Astrocyte of the spinal cord (primary cell): Measurements from ENCODE around the gene ARAP3.
A peak's percentile ranks its signal among the peaks of the same experiment; 100 is the strongest.

Experiments
- DNase-seq: peaks from one replicate; pipeline ENCODE4 v3.0.0; 2011; ENCODE audit warnings: low read depth, low spot score
- H3K4me3 ChIP-seq: 2 replicates; pipeline ENCODE4 v1.5.1; 2011; ENCODE audit warnings: low read depth, mild to moderate bottlenecking, low read length, moderate library complexity
- in situ Hi-C: cut with HindIII; loops from 2 replicates; pipeline ENCODE4 v1.10.0; 2017; ENCODE audit warnings: low sequenced_read_pairs
- TF ChIP-seq, protein P1 (sequence below): IDR thresholded peaks from 2 replicates; pipeline ENCODE4 v1.5.1; 2012; ENCODE audit warnings: low read depth, mild to moderate bottlenecking, low read length, inconsistent platforms

ARAP3 gene

DNA sequence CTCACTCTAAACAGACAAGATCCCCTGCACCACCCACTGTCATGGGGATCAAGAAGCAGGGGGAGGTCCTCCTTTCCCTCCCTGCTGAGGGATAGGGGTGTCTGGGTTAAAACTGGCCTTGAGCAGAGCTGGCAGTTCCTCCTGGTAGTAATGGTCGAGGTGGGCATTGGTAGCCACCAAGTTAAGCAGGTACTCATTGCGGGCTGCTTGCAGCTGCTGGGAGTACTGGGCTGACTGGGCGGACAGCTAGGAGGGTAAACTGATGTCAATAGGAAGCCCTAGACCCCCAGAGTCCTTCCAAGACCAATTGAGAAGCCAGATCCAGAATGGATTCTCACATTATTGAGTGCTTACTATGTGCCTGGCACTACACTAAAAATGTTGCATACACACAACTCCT is 34.2 kb downstream of the ARAP3 start:
- TF ChIP-seq, protein P1, sequence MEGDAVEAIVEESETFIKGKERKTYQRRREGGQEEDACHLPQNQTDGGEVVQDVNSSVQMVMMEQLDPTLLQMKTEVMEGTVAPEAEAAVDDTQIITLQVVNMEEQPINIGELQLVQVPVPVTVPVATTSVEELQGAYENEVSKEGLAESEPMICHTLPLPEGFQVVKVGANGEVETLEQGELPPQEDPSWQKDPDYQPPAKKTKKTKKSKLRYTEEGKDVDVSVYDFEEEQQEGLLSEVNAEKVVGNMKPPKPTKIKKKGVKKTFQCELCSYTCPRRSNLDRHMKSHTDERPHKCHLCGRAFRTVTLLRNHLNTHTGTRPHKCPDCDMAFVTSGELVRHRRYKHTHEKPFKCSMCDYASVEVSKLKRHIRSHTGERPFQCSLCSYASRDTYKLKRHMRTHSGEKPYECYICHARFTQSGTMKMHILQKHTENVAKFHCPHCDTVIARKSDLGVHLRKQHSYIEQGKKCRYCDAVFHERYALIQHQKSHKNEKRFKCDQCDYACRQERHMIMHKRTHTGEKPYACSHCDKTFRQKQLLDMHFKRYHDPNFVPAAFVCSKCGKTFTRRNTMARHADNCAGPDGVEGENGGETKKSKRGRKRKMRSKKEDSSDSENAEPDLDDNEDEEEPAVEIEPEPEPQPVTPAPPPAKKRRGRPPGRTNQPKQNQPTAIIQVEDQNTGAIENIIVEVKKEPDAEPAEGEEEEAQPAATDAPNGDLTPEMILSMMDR: no peak
- in situ Hi-C loops: no loop called here
- DNase-seq: no peak

DNA sequence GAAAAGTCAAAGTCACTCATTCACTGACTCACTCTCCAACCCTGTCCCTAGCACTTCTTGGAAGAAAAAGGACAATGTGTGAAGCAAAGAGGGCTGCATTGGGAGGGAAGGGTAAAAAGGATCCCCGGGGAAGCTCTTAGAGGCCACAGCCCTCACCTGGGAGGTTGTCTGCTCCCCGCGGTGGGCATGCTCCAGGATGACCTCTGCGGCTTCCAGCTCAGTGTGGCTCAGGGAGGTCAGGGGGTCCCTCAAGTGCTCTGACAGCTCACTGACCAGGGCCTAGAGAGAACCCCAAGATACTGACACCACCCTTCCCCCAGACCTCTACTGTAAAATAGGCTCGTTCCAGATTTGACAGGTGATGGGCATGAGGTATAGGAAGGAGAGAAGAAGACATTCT is 34.8 kb downstream of the ARAP3 start:
- no peak overlapping the region for H3K4me3 ChIP-seq
- in situ Hi-C loops: no loop called here
- no peak for DNase-seq
- TF ChIP-seq, protein P1: no peak

More for the DNA sequence above, 34.2 kb downstream of the ARAP3 start:
- no peak overlapping the region for H3K4me3 ChIP-seq

DNA sequence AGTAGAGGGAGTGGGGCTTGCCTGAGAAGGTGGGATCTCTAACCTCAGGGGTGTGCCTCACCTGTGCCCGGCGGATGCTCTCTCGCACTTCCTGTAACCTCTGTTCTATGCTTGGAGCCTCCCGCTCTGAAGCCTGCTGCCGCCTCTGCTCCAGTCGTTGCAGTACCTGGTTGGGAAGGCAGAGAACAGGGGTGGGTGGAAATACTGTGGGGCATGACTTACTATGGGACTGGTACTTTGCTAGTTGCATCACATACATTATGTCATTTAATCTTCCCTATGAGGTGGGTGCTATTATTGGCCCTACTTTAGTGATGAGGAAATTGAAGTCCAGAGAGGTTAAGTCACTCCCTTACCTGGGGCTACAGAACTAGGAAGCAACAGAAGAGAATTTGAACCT is 36.0 kb downstream of the ARAP3 start:
- TF ChIP-seq, protein P1: no peak
- DNase-seq: no peak
- in situ Hi-C loops: no loop called here
- H3K4me3 ChIP-seq: no peak overlapping the region

DNA sequence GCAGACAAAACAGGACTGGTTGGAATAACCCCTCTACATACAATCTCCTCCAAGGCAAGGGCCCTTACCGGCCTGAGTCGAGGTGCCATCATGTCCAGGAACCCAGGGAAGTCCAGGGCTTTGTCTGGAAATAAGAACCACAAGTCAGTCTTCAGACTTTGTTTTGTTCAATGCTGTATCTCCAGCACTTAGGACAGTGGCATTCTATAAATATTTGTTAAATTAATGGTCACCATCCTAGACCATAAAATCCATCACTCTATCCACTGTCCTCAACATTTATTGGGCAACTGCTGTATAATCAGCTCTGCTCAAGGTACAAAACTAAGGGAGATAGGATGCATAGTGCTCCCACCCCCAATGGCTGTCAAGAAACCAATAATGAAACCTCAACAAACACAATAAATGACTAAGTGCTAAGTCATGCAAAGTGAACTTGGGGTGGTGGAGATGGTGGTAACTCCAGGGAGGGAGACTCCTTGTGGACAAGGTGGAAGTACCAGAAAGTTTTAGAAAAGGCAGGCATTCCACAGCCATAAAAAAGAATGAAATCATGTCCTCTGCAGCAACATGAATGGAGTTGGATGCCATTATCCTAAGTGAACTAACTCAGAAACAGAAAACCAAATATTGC is 40.3 kb downstream of the ARAP3 start:
- DNase-seq: peak; percentile 65
- in situ Hi-C loops: no loop called here
- H3K4me3 ChIP-seq: no peak overlapping the region
- TF ChIP-seq, protein P1: peak; percentile 41

DNA sequence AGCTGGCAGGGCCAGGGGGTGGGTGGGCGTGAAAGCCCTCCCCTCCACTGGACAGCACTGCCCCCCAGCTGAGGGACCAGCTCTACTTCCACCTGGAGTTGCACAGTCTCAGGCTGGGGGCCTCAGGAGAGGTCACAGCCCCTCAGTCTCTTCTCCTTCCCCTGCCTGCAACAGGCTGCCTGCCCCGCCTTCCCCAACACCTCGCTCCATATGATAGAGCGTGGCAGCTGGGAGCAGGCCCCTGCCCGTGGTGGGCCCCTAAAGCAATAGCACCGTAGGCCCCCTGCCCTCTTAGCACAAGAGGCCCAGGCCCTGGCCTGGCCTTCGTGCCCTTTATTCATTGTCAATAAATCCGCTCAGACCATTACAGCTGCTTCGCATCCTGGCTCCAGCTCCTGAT is 41.3 kb downstream of the ARAP3 start:
- DNase-seq: no peak
- no peak overlapping the region for H3K4me3 ChIP-seq
- in situ Hi-C loops: no loop called here
- TF ChIP-seq, protein P1: no peak

DNA sequence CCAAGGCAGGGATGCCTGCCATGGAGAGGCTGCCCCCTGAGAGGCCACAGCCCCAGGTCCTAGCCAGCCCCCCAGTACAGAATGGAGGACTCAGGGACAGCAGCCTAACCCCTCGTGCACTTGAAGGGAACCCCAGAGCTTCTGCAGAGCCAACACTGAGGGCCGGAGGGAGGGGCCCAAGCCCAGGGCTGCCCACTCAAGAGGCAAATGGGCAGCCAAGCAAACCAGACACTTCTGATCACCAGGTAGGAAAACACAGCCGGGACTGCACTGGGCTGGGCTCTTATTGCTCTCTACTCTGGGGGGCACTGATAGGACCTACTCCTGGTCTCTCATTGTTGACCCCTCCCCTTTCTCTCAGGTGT is 42.0 kb downstream of the ARAP3 start:
- H3K4me3 ChIP-seq: no peak overlapping the region
- DNase-seq: no peak
- in situ Hi-C loops: no loop called here
- TF ChIP-seq, protein P1: no peak
